RWPE2 (cell line): ENCODE measurements around the gene SNX24.

ENCODE experiments used
- ATAC-seq: fragments of 200-7000 bp; cut with Tn5 transposase; 3 replicates; pipeline ENCODE4 v1.9.1; 2021; ENCODE audit warnings: low read depth
- DNase-seq: peaks from one replicate; pipeline ENCODE4 v3.0.0-alpha.2; 2020; ENCODE audit warnings: low spot score
- H3K27ac ChIP-seq: fragments of 450-650 bp; 2 replicates; pipeline ENCODE4 v1.5.1; 2017; ENCODE audit warnings: mild to moderate bottlenecking; ENCODE audit not compliant: poor library complexity, severe bottlenecking
- H3K27me3 ChIP-seq: fragments of 250-450 bp; sonication (Bioruptor Pico); 2 replicates; pipeline ENCODE4 v1.5.1; 2021; ENCODE audit warnings: mild to moderate bottlenecking, moderate library complexity; ENCODE audit not compliant: insufficient read depth, poor library complexity, severe bottlenecking
- H3K36me3 ChIP-seq: fragments of 250-450 bp; sonication (Bioruptor Pico); 2 replicates; pipeline ENCODE4 v1.5.1; 2020; ENCODE audit warnings: low read depth, mild to moderate bottlenecking, moderate library complexity
- H3K4me1 ChIP-seq: fragments of 250-450 bp; sonication (Bioruptor Pico); 2 replicates; pipeline ENCODE4 v1.5.1; 2021; ENCODE audit warnings: mild to moderate bottlenecking, moderate library complexity; ENCODE audit not compliant: insufficient read depth, poor library complexity, severe bottlenecking
- H3K4me3 ChIP-seq: fragments of 250-450 bp; sonication (Bioruptor Pico); 2 replicates; pipeline ENCODE4 v1.5.1; 2021; ENCODE audit warnings: mild to moderate bottlenecking, moderate library complexity; ENCODE audit not compliant: severe bottlenecking
- H3K9me3 ChIP-seq: fragments of 250-450 bp; sonication (Bioruptor Pico); 2 replicates; pipeline ENCODE4 v1.5.1; 2021; ENCODE audit warnings: mild to moderate bottlenecking, moderate library complexity; ENCODE audit not compliant: severe bottlenecking
- TF ChIP-seq, protein P1 (sequence below): fragments of 450-650 bp; IDR thresholded peaks from one replicate; pipeline ENCODE4 v1.5.1; 2017; ENCODE audit warnings: mild to moderate bottlenecking, moderate library complexity; ENCODE audit not compliant: poor library complexity, severe bottlenecking

Gene SNX24

DNA sequence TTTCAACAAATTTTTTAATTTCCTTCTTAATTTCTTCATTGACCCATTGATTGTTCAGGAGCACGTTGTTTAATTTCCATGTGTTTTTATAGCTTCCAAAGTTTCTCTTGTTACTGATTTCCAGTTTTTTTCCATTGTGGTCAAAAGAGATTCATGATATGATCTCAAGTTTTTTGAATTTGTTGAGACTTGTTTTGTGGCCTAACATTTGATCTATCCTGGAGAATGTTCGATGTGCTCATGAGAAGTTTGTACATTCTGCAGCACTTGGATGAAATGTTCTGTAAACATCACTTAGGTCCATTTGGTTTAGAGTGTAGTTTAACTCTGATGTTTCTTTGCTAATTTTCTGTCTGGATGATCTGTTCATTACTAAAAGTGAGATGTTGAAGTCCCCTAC, 205.8 kb downstream of the SNX24 start:
- Histone ChIP-seq H3K36me3 (no peaks in the 10 kb centered on the region), H3K27ac (no peak overlapping the region), H3K27me3 (peaks cover 2% of the 10 kb centered on the region), H3K4me3 (no peak overlapping the region), H3K4me1 (no peaks in the 10 kb centered on the region), H3K9me3 (no peaks in the 10 kb centered on the region)
- TF ChIP-seq, protein P1, sequence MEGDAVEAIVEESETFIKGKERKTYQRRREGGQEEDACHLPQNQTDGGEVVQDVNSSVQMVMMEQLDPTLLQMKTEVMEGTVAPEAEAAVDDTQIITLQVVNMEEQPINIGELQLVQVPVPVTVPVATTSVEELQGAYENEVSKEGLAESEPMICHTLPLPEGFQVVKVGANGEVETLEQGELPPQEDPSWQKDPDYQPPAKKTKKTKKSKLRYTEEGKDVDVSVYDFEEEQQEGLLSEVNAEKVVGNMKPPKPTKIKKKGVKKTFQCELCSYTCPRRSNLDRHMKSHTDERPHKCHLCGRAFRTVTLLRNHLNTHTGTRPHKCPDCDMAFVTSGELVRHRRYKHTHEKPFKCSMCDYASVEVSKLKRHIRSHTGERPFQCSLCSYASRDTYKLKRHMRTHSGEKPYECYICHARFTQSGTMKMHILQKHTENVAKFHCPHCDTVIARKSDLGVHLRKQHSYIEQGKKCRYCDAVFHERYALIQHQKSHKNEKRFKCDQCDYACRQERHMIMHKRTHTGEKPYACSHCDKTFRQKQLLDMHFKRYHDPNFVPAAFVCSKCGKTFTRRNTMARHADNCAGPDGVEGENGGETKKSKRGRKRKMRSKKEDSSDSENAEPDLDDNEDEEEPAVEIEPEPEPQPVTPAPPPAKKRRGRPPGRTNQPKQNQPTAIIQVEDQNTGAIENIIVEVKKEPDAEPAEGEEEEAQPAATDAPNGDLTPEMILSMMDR, result no peak
- DNase-seq, result no peak
- no peak for ATAC-seq
